HG02571 (cell line): Measurements from ENCODE around the gene CSNK2A1.
A peak's percentile ranks its signal among the peaks of the same experiment; 100 is the strongest.
"Not testable (repeated sequence)": the region's sequence is repeated elsewhere in the genome, so short reads cannot be mapped to it uniquely, and the experiment has no call there.

Source experiments
- ATAC-seq: cut with Tn5 transposase; IDR thresholded peaks from one replicate; pipeline ENCODE4 v1.9.1; 2021; ENCODE audit warnings: mild to moderate bottlenecking, moderate library complexity; ENCODE audit not compliant: unreplicated experiment

Gene CSNK2A1

GRCh38 chr20:496126-496696 is 47.4 kb downstream of the CSNK2A1 start:
- no peak for ATAC-seq

GRCh38 chr20:492159-492558 is 51.4 kb downstream of the CSNK2A1 start:
- no peak for ATAC-seq

- no peak for ATAC-seq
These were observed 55.9 kb downstream of the CSNK2A1 start for GRCh38 chr20:487655-488054.

- ATAC-seq, result no peak
These were observed 59.6 kb downstream of the CSNK2A1 start for GRCh38 chr20:483815-484644.

- no peak for ATAC-seq
These were observed 62.4 kb downstream of the CSNK2A1 start for GRCh38 chr20:481167-481566.

- no peak for ATAC-seq
These were observed 63.5 kb downstream of the CSNK2A1 start for GRCh38 chr20:480044-480443.

GRCh38 chr20:479487-479886 is 64.1 kb downstream of the CSNK2A1 start:
- ATAC-seq, result no peak

GRCh38 chr20:478949-479429 is 64.6 kb downstream of the CSNK2A1 start:
- ATAC-seq, result no peak

GRCh38 chr20:478010-478948 is 65.3 kb downstream of the CSNK2A1 start:
- no peak for ATAC-seq

GRCh38 chr20:476561-477249 is 66.9 kb downstream of the CSNK2A1 start:
- not testable (repeated sequence) for ATAC-seq

GRCh38 chr20:475463-476357 is 67.9 kb downstream of the CSNK2A1 start:
- no peak for ATAC-seq

- ATAC-seq, result no peak
These were observed 69.0 kb downstream of the CSNK2A1 start for GRCh38 chr20:474581-474980.

GRCh38 chr20:472889-473292 is 70.7 kb downstream of the CSNK2A1 start:
- ATAC-seq, result no peak

GRCh38 chr20:472137-472846 is 71.3 kb downstream of the CSNK2A1 start:
- no peak for ATAC-seq

- ATAC-seq, result no peak
These were observed 73.7 kb downstream of the CSNK2A1 start for GRCh38 chr20:469746-470490.

- no peak for ATAC-seq
These were observed 75.8 kb downstream of the CSNK2A1 start for GRCh38 chr20:467755-468154.

GRCh38 chr20:462199-462991 is 81.2 kb downstream of the CSNK2A1 start, which contains the start of gene TBC1D20:
TBC1D20 (minus strand) TSS chr20:462533; CDS start chr20:462405, 128 bp downstream.
- ATAC-seq, result peak; percentile 92
